ENCODE measurements around the gene RAB17. TPM values are rescaled to one million over a fixed set of nuclear protein-coding genes. Genes with fewer than 3 reads are reported as not detected.

The RAB17 gene
- total and polyA plus RNA-seq, 10 of the 15 experiments (the other 5 are each of a cell fraction or from before 2014, with no cell fraction given), result 0.07 to 1.4 (median 0.28) TPM; not detected in 3

- TF ChIP-seq E2F4 (IDR thresholded peaks at IDR 0.05; ENCODE audit: low read depth, low read length), result no peak
- no peak for TF ChIP-seq RFX5 (IDR thresholded peaks at IDR 0.05; ENCODE audit: low read depth, low read length)
Measured at GRCh38 chr2:237617587-237617982, 27.1 kb upstream of the RAB17 start (continued).

- TF ChIP-seq SRF (IDR thresholded peaks at IDR 0.05; ENCODE audit: low read depth in 2 of 2, low read length in 2 of 2), result no peak
- TF ChIP-seq ETV6 (conservative IDR thresholded peaks at IDR 0.05 in 1 of 2, IDR thresholded peaks at IDR 0.05 in 1 of 2; ENCODE audit: borderline replicate concordance in 1 of 2, low read depth in 1 of 2), result no peak
- TF ChIP-seq NFXL1 (IDR thresholded peaks at IDR 0.05; ENCODE audit: borderline replicate concordance), result no peak
- no peak for TF ChIP-seq EGR1 (IDR thresholded peaks at IDR 0.05; ENCODE audit: borderline replicate concordance in 1 of 2, low read depth in 2 of 2, low read length in 2 of 2)
- TF ChIP-seq IRF3 (IDR thresholded peaks at IDR 0.05), result no peak
- TF ChIP-seq RUNX3 (IDR thresholded peaks at IDR 0.05; ENCODE audit: low read length), result 0 out of 2 replicates have a peak, but pooled peaks have one; percentile 30
- no peak for TF ChIP-seq PBX3 (IDR thresholded peaks at IDR 0.05; ENCODE audit: insufficient replicate concordance, low read depth, low read length)
- TF ChIP-seq MYB (IDR thresholded peaks at IDR 0.05; ENCODE audit: borderline replicate concordance, low read depth, low read length), result no peak
- no peak for TF ChIP-seq SUPT20H (IDR thresholded peaks at IDR 0.05; ENCODE audit: borderline replicate concordance, control insufficient read depth, low read depth, low read length)
- WGBS (ENCODE audit: insufficient coverage, insufficient replicate concordance, low lambda C conversion rate, missing lambda C conversion rate), result 27% methylated on average over 15 of the region's 15 CpGs
- Histone ChIP-seq H3K4me1 (ENCODE audit: control insufficient read depth, insufficient read depth, low read length) (peaks cover 3% of the 10 kb centered on the region; the same call in 1 of the 2 replicates), H3K36me3 (ENCODE audit: control insufficient read depth in 2 of 2, insufficient read depth in 2 of 2, low read length in 1 of 2) (no peaks in the 10 kb centered on the region), H3K4me2 (ENCODE audit: control insufficient read depth, insufficient read depth) (no peak overlapping the region), H3K79me2 (ENCODE audit: control insufficient read depth, insufficient read depth, low read length) (no peaks in the 10 kb centered on the region), H3K9ac (ENCODE audit: control insufficient read depth, insufficient read depth, low read length) (no peak overlapping the region), H3K9me3 (replicated peaks; ENCODE audit: control insufficient read depth, insufficient read depth, low read length) (no peaks in the 10 kb centered on the region; the same call in 2 of the 3 replicates), H2AFZ (ENCODE audit: control insufficient read depth, low read depth, low read length) (peak overlapping the region; percentile 7; the same call in 1 of the 2 replicates), H4K20me1 (ENCODE audit: control insufficient read depth, insufficient read depth) (no peaks in the 10 kb centered on the region; the same call in 1 of the 2 replicates), H3K27me3 (replicated peaks in 1 of 2; ENCODE audit: control insufficient read depth in 2 of 2, insufficient read depth in 2 of 2, low read length in 1 of 2) (no peaks in the 10 kb centered on the region), H3K27ac (ENCODE audit: control insufficient read depth, insufficient read depth) (no peak overlapping the region), H3K4me3 (no peak overlapping the region)
- BruUV-seq (replicated peaks), result no TSS peak
- ChIA-PET POLR2A (no interaction called here), CTCF (interaction anchor here (0.7 to 1.2 kb wide), 3 partner anchors 9 to 483 kb away, joined by 3 to 4 read pairs (median 3); no protein-coding TSS in a partner anchor), SMC1A (ENCODE audit: uncharacterized antibody, unreplicated experiment) (no interaction called here), RAD21 (ENCODE audit: unreplicated experiment) (interaction anchor here (0.6 kb wide), 1 partner anchor 259 kb away, joined by 3 read pairs; no protein-coding TSS in a partner anchor)
- no peak for FAIRE-seq
- ATAC-seq, result no peak
- no peak for DNase-seq (ENCODE audit: low read depth, low spot score)
- in situ Hi-C loops (cut with MboI), result no loop called here
- intact Hi-C loops (cut with micrococcal nuclease; ENCODE audit: unreplicated experiment), result no loop called here
Measured at GRCh38 chr2:237616734-237617586, 26.4 kb upstream of the RAB17 start.

Measured in GM12878 (cell line).